Mesenteric fat pad (tissue), 1 donor: Measurements from ENCODE around the gene KRTAP10-6. TPM values are rescaled to one million over a fixed set of nuclear protein-coding genes. Genes with fewer than 3 reads are reported as not detected.
A peak's percentile ranks its signal among the peaks of the same experiment; 100 is the strongest.
"Not testable (repeated sequence)": the region's sequence is repeated elsewhere in the genome, so short reads cannot be mapped to it uniquely, and the experiment has no call there.

ENCODE experiments used
- DNase-seq: peaks from one replicate; pipeline ENCODE4 v3.0.0-alpha.2; 2020; ENCODE audit warnings: low spot score
- total RNA-seq: library from RNA; stranded (reverse); fragmentation: NEBNext Ultra II Directional; extraction: Animal tissue kit (Norgen Biotek cat#: 25700); gene quantifications from one replicate; pipeline ENCODE4 v1.2.1, GENCODE V29; 2021
- donor health status: DM: yes; HTN: yes; CAD: no.

The KRTAP10-6 gene
- total RNA-seq, 1 donor from 2014 or later = not detected

DNA sequence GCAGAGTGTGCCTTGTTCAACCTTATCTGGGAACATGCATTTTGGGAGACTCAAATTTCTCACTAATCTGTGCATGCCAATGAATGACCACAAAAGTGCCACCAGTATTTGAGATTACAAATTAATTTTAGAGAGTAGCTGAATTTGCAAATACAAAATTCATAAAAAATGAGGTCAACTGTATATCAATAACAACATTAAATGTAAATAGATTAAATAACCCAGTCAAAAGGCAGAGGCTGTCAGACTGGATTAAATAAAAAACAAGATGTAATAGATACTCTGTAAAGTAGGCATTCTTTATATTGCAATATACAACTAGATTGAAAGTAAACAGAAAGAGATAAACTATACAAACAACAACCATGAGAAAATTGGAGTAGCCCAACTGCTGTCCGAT lies 28.2 kb downstream of the KRTAP10-6 start:
- DNase-seq = no peak

DNA sequence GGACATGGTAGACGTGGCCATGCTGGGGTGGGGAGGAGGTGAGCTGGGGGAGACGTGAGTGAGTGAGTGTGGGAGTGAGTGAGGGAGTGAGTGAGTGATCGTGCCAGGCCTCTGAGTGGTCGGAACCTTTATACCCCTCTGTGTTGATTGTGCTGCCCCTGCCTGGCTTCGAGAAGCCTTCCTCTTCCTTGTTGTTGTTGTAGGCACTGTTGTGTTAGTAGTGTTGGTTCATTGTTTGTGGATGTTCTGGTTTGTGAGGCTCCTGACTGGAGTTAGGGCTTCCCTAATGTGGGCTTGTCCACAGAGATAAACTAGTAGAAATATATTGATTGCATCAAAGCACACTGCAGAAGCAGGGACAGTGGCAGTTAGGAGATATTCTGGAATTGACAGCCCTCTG lies 33.6 kb downstream of the KRTAP10-6 start, which contains the start of gene KRTAP10-3:
Gene KRTAP10-3, minus strand, starts transcription at position 101 of the 400 bp plus-strand sequence. Its CDS starts 80 bp downstream, at position 21.
- DNase-seq = no peak

DNA sequence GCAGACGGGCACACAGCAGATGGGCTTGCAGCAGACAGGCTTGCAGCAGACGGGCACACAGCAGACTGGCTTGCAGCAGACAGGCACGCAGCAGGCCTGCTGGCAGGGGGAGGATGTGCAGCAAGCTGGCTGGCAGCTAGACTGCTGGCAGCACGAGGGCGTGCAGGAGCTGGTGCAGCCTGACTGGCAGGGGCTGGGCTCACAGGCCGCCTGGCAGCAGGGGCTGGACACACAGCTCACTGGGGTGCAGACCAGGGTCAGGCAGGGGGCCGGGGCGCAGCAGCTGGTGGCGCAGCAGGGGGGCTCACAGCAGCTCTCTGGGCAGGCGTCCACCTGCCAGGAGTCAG lies 34.0 kb downstream of the KRTAP10-6 start:
- DNase-seq = not testable (repeated sequence)

DNA sequence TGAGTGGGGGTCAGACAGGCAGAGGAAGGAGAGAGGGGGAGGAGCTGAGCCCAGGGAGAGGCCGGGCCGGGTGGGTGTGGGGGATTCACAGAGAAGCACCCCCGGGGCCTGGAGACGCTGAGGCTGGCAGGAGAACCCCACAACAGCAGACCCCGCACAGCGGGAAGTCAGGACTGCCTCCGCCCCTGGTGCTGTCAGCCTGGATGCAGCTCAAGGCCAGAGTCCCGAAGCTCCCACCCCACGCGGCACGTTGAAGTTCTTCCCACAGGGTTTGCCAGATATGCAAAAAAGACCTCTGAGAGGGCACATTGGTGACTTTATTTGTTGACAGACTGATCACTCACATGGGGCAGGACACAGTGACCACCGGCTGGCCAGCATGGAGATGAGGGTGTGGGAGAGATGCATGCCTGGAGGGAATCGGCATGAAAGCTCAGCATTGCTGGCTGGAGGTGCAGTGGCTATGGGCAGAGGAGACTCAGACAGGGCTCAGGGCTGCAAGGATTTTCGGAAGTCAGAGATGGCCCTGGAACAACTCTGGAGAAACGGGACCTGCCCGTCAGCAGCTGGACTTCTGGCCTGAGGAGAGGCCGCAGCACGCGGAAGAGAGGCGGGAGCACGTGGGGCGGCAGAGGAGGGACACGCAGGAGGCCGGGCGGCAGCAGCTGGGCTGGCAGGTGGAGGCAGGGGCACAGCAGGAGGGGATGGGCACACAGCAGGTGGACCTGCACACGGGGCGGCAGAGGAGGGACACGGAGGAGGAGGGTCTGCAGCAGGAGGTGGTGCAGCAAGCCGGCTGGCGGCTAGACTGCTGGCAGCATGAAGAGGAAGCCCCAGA lies 34.6 kb downstream of the KRTAP10-6 start:
- DNase-seq = peak; percentile 87

DNA sequence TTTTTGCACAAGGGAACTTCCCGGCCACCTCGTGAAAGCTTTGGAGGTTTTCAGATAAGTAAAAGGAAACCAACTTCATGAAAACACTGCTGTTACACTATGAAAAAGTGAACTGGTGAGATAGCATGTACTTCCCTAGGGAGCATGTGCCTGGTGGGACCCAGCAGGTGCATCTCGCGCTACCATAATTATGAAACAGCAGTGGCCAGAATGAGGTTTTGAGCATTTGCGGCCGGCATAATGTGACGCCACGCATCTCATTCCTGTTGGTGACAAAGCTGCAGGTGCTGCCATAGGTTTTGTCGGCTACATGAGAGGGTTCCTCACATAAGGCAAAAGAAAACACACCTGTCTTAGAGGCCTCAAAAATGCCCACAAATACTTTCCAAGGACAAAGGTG lies 35.4 kb downstream of the KRTAP10-6 start:
- no peak for DNase-seq

DNA sequence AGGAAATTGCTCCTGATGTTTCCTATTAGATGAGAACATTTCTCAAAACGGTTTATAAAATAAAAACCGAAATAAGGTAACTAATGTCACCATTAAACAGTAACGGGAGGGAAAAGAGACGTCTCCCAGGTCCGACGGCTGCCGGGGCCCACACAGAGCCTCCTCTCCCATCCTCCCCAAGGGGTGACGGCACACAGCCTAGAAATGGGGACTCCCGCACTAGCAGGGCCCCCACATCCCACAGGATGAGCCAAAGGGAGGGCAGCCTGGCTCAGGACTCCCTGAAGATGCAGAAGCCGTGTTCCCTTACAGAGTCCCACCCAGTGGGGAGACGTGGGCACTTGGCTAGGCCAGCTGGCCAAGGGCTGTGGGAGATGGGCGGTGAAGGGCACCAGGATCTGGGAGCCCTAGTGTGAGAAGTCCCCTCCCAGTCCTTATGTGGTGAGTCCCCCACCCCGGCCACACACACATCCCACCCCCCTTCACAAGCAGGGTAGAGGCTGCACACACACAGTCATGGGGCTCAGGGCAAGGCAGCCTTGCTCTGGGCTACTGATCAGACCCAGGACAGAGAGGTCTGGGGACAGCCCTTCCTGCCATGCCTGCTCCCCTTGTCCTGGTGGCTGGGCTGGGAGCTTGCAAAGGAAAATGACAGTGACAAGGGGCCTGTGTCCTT lies 37.0 kb downstream of the KRTAP10-6 start:
- peak; percentile 64 for DNase-seq

DNA sequence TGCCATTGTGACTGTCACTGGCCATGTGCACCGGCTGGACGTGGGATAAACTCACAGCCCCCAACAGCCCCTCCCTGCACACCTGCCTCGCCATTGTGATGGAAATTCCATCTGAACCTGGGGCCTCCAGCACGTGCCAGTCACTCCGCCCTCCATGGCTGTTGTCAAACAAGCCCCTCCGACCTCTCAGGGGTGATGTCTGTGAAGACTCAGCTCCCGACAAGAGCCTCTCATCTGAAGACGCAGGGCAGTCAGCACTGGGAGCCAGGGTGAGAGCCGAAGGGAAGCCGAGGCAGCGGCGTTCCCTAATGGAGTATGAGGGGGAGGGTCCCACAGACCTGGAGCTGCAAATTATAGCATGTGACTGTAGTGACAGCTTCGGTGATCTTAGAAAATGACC lies 39.6 kb downstream of the KRTAP10-6 start:
- DNase-seq = peak; percentile 76

DNA sequence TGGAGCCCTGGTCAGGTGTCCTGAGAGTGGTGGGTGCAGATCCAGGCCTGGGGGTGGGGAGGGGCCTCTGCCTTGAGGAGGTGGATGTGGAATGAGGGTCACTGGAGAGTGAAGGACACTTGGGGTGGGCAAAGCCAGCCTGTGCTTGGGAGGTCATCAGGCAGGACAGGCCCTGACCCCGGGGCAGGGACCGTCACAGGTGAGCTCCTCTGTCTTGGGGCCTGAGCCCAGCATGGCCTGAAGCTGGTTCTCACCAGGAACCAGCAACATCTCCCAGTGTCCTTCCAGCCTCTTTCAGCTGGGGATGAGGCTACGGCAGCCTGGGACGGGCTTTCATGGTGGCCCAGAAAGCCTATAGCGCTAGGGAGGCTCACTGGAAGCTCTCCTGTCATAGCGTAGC lies 40.2 kb downstream of the KRTAP10-6 start:
- DNase-seq = peak; percentile 67

DNA sequence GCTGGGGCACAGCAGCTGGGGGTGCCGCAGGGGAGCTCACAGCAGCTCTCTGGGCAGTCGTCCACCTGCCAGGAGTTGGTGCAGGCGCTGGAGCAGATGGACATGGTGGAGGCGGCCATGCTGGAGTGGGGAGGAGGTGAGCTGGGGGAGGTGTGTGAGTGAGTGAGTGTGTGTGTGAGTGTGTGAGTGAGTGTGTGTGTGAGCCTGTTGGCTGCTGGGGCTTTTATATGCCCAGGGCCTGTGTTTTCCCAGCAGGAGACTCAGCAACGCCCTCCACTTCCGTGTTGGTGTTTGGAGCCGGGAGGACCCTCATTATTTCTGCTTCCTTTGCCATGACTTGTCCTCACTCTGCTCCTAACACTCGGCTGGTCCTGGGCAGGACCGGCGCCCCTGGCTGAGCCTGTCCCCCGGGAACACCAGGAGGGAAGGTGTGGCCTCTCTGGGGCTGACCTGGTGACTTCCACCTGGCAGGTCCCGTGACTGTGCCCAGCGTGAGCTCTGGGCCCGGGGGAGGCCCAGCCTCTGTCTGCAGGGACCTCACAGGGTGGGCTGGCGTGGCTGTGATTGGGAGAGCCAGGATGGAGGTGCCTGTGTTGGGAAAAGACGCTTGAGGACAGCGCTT lies 40.9 kb downstream of the KRTAP10-6 start, which contains the start of gene KRTAP10-2:
Gene KRTAP10-2, minus strand, starts transcription at position 166 of the 622 bp plus-strand sequence. Its CDS starts 47 bp downstream, at position 119.
- peak; percentile 83 for DNase-seq

DNA sequence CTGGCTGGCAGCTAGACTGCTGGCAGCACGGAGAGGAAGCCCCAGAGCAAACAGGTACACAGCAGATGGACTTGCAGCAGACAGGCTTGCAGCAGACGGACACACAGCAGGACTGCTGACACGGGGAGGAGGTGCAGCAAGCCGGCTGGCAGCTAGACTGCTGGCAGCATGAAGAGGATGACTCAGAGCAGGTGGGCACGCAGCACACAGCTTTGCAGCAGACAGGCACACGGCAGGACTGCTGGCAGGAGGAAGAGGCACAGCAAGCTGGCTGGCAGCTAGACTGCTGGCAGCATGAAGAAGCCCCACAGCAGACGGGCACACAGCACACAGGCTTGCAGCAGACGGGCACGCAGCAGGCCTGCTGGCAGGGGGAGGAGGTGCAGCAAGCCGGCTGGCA lies 41.5 kb downstream of the KRTAP10-6 start:
- peak; percentile 35 for DNase-seq

DNA sequence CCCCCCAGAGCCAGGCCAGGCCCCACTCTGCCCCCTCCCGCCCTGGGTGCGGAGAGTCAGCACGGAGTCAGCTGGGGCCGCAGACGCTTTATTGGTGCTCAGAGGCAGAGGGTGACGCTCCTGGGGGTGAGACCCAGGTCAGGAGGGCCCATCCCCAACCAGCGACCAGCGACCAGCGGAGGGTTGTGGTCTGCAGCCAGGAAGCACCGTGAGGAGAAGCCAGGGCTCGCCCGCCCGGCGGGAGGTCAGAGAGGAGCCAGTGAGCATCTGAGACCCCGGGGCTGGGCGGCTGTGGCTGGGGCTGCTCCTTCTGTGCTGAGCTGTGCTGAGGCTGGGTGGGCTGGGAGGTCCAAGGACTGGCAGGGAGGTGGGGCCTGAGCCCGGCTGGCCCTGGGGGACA lies 42.0 kb downstream of the KRTAP10-6 start:
- peak; percentile 81 for DNase-seq

DNA sequence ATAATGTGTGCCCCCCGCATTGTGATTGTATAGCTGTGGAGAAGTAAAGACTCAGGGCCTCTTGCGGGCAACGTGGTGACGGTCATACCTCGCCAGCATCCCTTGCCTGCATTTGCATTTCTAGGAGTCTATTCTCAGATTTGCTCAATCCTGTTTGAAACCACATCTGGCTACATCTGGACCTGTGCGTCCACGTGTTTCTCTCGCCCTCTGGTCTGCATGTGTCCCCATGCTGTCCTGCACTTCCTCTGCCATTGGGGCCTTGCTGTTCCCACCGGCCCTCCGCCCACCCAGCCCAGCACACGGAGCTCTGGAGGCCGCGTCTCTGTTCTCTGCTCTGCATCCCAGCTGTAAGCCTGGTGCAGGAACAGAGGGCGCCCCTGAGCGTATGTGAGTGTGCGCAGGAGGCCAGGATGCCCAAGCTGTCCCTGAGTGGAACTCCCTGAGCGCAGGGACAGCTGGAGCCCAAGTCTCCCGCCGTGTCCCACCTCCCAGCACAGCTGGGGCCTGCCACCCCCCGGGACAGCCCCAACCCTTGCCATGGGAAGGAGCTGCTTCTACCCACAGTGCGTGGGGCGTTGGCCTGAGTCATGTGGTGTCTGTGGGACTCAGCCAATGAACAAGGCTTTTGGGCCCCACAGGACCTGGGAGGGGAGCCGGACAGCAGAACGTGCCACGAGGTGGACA lies 42.6 kb downstream of the KRTAP10-6 start:
- peak; percentile 67 for DNase-seq

DNA sequence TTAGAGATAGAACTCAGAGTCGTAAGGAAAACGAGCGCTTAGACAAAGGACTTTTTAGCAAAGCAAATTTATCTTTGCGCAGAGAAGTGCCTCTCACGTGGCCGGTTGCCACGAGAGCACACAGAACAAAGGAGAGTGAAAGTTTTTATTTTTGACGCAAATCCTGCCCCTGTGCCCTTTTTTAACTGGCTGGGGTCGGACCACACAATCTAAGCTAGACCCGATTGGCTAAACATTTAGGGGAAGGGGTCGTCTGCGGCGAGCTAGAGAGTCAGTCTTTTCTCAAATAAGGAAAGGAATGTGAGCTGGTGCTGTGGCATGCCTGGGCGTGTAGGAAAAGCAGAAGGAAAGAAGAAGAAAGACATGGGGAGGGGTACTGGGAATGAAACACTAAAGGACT lies 43.4 kb downstream of the KRTAP10-6 start:
- DNase-seq = peak; percentile 26

DNA sequence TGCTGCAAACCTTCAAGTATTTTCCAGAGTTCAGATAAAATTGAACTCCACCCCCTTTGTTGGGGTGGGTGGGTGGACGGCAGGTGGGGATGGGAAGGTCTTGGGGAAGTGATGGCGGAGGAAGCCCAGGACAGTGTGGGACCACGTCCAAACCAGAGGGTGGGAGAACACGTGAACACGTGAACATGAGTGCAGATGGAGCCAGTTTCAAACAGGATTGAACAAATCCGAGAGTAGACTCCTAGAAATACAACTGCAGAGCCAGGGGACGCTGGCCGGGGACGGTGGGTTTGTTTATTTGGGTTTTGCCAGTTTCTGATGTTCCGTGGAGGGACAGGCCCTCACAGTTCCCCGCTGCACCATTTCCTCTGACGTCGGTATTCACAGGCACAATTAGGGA lies 43.9 kb downstream of the KRTAP10-6 start:
- DNase-seq = no peak

DNA sequence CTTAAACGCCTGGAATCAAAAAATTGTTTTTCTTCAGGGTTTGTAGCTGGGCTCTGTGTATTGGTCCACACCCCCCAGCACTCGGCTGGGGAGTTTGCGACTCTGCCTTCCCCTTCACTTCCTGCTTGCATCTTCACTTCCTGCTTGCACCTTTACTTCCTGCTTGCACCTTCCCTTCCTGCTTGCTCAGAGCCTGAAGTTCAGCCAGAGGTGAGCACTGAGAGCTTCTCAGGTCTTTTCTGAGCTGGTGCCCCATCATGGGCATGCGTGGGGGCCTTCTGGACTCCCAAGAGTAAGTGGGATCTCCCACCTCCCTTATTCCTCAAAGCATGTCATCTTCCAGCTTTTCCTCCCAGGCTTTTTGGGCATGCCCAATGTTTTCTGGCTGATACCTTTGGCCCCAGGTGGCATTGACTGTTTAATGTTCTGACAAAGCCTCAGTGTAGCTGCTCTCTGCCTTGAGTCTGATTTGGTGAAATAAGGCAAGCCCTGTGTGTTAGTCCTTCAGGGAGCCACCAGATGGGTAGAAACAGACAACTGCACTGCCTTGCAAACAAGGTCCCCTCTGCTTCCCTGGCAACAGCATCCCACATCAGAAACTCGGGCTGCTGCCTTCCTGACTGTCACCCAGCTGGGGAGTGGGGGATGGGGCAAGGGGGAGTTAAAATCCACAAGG lies 44.5 kb downstream of the KRTAP10-6 start:
- no peak for DNase-seq

DNA sequence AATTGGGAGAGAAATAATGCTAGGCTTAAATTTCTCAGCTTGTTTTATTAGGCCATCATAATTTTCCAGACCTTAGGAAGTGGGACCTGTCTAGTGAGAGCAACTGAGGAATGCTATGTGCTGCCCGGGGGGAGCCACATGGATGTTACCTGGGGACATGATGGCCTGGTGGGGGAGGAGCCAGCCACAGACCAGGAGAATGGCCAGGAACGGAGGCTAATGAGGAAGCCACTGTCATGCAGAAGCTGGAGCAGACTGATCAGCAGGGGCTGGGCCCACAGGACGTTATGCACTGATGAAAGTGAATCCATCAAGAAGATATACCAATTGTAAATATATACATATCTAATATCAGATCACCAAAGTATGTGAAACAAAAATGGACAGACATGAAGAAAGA lies 47.7 kb downstream of the KRTAP10-6 start:
- no peak for DNase-seq

DNA sequence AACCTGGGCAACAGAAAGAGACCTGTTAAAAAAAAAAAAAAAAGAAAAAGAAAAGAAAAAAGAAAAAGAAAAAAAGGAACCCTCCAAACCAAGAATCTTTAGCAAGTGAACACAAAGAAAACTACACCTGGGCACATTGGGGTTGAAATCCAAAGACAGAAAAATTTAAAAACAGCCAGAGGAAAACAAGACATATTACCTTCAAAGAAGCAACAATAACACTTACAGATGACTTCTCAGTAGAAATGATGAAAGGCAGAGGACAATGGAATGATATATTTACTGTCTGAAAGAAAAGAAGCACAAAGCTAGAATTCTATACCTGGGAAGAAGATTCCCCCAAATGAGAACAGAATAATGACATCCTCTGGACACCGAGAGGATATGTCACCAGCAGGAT lies 49.6 kb downstream of the KRTAP10-6 start:
- no peak for DNase-seq
